K562 (cell line): ENCODE data around the gene CRADD. TPM values are rescaled to one million over a fixed set of nuclear protein-coding genes. Genes with fewer than 3 reads are reported as not detected.

Source experiments
- COPS2 ChIP-seq: fragments of 450-650 bp; conservative IDR thresholded peaks from 2 replicates; pipeline ENCODE4 v1.6.1; 2016; ENCODE audit warnings: mild to moderate bottlenecking, moderate library complexity
- RBFOX2 ChIP-seq: fragments of 200-400 bp; formaldehyde crosslinking; IDR thresholded peaks from 2 replicates; pipeline ENCODE4 v1.6.1; 2017; ENCODE audit warnings: low read depth, mild to moderate bottlenecking, low read length, moderate library complexity
- SMARCA5 ChIP-seq: fragments of 450-650 bp; IDR thresholded peaks from 2 replicates; pipeline ENCODE4 v1.6.1; 2016
- SPI1 ChIP-seq: IDR thresholded peaks from 2 replicates; pipeline ENCODE4 v1.6.1; 2011; ENCODE audit warnings: low read depth, low read length, control low read depth, borderline replicate concordance
- TAL1 ChIP-seq: fragments of 450-650 bp; IDR thresholded peaks from 2 replicates; pipeline ENCODE4 v1.6.1; 2016; ENCODE audit warnings: mild to moderate bottlenecking
- ZC3H4 ChIP-seq: sonication (generic); formaldehyde crosslinking; IDR thresholded peaks from 2 replicates; pipeline ENCODE4 v1.9.0; 2021; ENCODE audit warnings: missing genetic modification reagents, borderline replicate concordance
- ZNF717 ChIP-seq: fragments of 250-450 bp; sonication (Bioruptor Pico); IDR thresholded peaks from 2 replicates; pipeline ENCODE4 v1.5.0; 2021
- polyA plus RNA-seq, 8 experiments: library from polyadenylated mRNA; depleted of rRNA in 4 of 8; stranded (reverse) in 5 of 8; unstranded in 3 of 8; fragments of >200 nt; fragmentation: Nextera tagmentation in 2 of 8; fragmentation: Illumina TruSeq in 1 of 8; extraction: Ambion mirVana in 2 of 8; extraction: Trizol in 1 of 8; gene quantifications; 2 replicates each; pipeline versions ENCODE4 v1.2.1 to v1.2.3, GENCODE V29; 2011 to 2014; ENCODE audit warnings: inconsistent platforms in 1 of 8, missing spikeins in 1 of 8
- total RNA-seq, 7 experiments: library from RNA; depleted of rRNA in 6 of 7; stranded (reverse); fragments of >200 nt in 6 of 7; fragmentation: Illumina TruSeq in 2 of 7; extraction: Trizol in 2 of 7; gene quantifications; 2 replicates each; pipeline versions ENCODE4 v1.2.1 to v1.2.3, GENCODE V29; 2011 to 2021; ENCODE audit warnings: low replicate concordance in 1 of 7
- TF ChIP-seq, protein P1 (sequence below): fragments of 450-650 bp; IDR thresholded peaks from 2 replicates; pipeline ENCODE4 v1.6.1; 2016; ENCODE audit warnings: mild to moderate bottlenecking
- TF ChIP-seq, protein P2 (sequence below), 2 experiments: fragments of 200-800 bp in 1 of 2; sonication (Bioruptor generic) in 1 of 2; sonication (generic) in 1 of 2; formaldehyde crosslinking in 1 of 2; IDR thresholded peaks in 1 of 2; conservative IDR thresholded peaks in 1 of 2; 2 replicates each; pipeline versions ENCODE4 v1.5.0 to v1.6.1; 2016 to 2020; ENCODE audit warnings: missing compliant biosample characterization in 1 of 2, missing genetic modification characterization in 1 of 2, missing genetic modification reagents in 1 of 2
- TF ChIP-seq, protein P3 (sequence below), 2 experiments: fragments of 450-650 bp; IDR thresholded peaks; 2 replicates each; pipeline ENCODE4 v1.6.1; 2016; ENCODE audit warnings: mild to moderate bottlenecking in 2 of 2, borderline replicate concordance in 1 of 2, low read depth in 1 of 2, moderate library complexity in 1 of 2
- TF ChIP-seq, protein P4 (sequence below): fragments of 450-650 bp; IDR thresholded peaks from 2 replicates; pipeline ENCODE4 v1.6.1; 2017; ENCODE audit warnings: antibody characterized with exemption
- TF ChIP-seq, protein P5 (sequence below), 2 experiments: fragments of 450-650 bp; conservative IDR thresholded peaks; 2 replicates each; pipeline ENCODE4 v1.6.1; 2017; ENCODE audit warnings: mild to moderate bottlenecking in 2 of 2, moderate library complexity in 2 of 2

CRADD gene
- total and polyA plus RNA-seq, 9 of the 15 experiments (the other 6 are each of a cell fraction or from before 2014, with no cell fraction given) = 20.5 to 41.1 (median 25.9) TPM

DNA sequence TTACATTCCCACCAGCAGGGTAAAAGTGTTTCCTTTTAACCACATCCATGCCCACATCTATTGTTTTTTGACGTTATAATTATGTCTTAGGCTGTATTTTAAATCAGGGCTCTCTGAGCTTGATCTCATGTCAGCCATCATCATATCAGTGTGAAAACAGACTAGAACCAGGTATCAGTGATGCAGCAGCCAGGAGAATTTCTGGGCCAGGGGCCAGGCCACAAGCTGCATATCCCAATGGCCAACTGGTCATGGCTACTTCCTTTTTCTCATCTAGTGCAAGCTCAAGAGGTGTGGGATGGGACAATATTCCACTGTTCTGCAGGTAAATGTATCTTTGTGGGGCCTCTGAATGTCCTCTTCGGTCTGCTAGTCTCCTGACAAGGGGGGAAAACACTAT lies 125.1 kb downstream of the CRADD start (continued):
- TF ChIP-seq SPI1 = 0 out of 2 replicates have a peak, but pooled peaks have one; percentile 38
- peak; percentile 72 for TF ChIP-seq TAL1
- TF ChIP-seq, protein P1, sequence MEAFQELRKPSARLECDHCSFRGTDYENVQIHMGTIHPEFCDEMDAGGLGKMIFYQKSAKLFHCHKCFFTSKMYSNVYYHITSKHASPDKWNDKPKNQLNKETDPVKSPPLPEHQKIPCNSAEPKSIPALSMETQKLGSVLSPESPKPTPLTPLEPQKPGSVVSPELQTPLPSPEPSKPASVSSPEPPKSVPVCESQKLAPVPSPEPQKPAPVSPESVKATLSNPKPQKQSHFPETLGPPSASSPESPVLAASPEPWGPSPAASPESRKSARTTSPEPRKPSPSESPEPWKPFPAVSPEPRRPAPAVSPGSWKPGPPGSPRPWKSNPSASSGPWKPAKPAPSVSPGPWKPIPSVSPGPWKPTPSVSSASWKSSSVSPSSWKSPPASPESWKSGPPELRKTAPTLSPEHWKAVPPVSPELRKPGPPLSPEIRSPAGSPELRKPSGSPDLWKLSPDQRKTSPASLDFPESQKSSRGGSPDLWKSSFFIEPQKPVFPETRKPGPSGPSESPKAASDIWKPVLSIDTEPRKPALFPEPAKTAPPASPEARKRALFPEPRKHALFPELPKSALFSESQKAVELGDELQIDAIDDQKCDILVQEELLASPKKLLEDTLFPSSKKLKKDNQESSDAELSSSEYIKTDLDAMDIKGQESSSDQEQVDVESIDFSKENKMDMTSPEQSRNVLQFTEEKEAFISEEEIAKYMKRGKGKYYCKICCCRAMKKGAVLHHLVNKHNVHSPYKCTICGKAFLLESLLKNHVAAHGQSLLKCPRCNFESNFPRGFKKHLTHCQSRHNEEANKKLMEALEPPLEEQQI = no peak
- no peak for TF ChIP-seq ZC3H4 (CRISPR knock-in tag)
- TF ChIP-seq, protein P2, sequence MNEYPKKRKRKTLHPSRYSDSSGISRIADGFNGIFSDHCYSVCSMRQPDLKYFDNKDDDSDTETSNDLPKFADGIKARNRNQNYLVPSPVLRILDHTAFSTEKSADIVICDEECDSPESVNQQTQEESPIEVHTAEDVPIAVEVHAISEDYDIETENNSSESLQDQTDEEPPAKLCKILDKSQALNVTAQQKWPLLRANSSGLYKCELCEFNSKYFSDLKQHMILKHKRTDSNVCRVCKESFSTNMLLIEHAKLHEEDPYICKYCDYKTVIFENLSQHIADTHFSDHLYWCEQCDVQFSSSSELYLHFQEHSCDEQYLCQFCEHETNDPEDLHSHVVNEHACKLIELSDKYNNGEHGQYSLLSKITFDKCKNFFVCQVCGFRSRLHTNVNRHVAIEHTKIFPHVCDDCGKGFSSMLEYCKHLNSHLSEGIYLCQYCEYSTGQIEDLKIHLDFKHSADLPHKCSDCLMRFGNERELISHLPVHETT (CRISPR knock-in tag; conservative IDR thresholded peaks at IDR 0.05 in 1 of 2, IDR thresholded peaks at IDR 0.05 in 1 of 2) = no peak
- TF ChIP-seq COPS2 = no peak
- TF ChIP-seq SMARCA5 = no peak
- TF ChIP-seq, protein P3, sequence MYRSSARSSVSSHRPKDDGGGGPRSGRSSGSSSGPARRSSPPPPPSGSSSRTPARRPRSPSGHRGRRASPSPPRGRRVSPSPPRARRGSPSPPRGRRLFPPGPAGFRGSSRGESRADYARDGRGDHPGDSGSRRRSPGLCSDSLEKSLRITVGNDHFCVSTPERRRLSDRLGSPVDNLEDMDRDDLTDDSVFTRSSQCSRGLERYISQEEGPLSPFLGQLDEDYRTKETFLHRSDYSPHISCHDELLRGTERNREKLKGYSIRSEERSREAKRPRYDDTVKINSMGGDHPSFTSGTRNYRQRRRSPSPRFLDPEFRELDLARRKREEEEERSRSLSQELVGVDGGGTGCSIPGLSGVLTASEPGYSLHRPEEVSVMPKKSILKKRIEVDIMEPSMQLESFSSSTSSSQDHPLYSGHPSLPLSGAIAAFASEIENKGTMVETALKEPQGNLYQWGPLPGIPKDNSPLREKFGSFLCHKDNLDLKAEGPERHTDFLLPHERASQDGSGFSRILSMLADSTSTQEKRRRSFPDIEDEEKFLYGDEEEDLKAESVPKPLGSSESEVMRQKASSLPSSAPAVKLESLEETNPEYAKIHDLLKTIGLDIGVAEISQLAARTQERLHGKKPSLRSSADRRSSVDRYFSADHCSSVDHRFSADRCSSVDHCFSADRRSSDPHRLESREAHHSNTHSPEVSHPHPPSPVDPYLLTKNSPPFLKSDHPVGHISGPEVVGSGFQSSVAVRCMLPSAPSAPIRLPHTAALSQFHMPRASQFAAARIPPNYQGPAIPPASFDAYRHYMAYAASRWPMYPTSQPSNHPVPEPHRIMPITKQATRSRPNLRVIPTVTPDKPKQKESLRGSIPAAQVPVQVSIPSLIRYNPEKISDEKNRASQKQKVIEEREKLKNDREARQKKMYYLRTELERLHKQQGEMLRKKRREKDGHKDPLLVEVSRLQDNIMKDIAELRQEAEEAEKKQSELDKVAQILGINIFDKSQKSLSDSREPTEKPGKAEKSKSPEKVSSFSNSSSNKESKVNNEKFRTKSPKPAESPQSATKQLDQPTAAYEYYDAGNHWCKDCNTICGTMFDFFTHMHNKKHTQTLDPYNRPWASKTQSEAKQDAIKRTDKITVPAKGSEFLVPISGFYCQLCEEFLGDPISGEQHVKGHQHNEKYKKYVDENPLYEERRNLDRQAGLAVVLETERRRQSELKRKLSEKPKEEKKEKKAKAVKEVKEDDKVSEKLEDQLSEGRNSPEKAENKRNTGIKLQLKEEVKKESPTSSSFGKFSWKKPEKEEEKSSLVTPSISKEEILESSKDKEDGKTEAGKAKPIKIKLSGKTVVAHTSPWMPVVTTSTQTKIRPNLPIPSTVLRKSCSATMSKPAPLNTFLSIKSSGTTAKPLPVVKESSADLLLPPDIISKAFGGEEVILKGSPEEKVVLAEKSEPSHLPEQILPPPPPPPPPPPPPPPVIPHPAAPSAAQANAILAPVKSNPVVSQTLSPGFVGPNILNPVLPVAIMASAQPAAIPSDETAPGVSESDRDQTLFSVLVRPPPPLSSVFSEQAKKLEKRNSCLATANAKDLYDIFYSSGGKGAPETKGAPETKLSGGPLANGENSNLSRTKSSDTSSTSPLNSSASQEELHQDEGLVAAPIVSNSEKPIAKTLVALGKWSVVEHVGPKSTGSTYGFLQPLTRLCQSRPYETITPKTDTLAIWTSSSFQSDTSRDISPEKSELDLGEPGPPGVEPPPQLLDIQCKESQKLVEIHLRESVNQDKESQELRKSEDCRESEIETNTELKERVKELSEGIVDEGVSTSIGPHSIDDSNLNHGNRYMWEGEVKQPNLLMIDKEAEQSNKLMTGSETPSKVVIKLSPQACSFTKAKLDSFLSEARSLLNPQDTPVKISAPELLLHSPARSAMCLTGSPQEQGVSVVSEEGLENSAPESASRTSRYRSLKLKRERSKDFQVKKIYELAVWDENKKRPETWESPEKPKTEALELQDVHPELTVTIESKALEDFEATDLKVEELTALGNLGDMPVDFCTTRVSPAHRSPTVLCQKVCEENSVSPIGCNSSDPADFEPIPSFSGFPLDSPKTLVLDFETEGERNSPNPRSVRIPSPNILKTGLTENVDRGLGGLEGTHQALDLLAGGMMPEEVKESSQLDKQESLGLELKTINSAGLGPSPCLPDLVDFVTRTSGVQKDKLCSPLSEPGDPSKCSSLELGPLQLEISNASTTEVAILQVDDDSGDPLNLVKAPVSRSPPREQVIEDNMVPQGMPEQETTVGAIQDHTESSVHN (IDR thresholded peaks at IDR 0.05; ENCODE audit: borderline replicate concordance in 1 of 2, low read depth in 1 of 2) = no peak
- no peak for TF ChIP-seq RBFOX2
- TF ChIP-seq, protein P4, sequence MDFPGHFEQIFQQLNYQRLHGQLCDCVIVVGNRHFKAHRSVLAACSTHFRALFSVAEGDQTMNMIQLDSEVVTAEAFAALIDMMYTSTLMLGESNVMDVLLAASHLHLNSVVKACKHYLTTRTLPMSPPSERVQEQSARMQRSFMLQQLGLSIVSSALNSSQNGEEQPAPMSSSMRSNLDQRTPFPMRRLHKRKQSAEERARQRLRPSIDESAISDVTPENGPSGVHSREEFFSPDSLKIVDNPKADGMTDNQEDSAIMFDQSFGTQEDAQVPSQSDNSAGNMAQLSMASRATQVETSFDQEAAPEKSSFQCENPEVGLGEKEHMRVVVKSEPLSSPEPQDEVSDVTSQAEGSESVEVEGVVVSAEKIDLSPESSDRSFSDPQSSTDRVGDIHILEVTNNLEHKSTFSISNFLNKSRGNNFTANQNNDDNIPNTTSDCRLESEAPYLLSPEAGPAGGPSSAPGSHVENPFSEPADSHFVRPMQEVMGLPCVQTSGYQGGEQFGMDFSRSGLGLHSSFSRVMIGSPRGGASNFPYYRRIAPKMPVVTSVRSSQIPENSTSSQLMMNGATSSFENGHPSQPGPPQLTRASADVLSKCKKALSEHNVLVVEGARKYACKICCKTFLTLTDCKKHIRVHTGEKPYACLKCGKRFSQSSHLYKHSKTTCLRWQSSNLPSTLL = no peak
- TF ChIP-seq, protein P5, sequence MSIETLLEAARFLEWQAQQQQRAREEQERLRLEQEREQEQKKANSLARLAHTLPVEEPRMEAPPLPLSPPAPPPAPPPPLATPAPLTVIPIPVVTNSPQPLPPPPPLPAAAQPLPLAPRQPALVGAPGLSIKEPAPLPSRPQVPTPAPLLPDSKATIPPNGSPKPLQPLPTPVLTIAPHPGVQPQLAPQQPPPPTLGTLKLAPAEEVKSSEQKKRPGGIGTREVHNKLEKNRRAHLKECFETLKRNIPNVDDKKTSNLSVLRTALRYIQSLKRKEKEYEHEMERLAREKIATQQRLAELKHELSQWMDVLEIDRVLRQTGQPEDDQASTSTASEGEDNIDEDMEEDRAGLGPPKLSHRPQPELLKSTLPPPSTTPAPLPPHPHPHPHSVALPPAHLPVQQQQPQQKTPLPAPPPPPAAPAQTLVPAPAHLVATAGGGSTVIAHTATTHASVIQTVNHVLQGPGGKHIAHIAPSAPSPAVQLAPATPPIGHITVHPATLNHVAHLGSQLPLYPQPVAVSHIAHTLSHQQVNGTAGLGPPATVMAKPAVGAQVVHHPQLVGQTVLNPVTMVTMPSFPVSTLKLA (conservative IDR thresholded peaks at IDR 0.05) = no peak
- TF ChIP-seq ZNF717 (CRISPR knock-in tag) = no peak
